ENCODE measurements around the gene FRY.

FRY gene

GRCh38 chr13:32013181-32013580 lies 18.4 kb upstream of the FRY start:
- H3K27ac ChIP-seq: no peak overlapping the region
- DNase-seq (ENCODE audit: low read depth, low spot score): no peak

GRCh38 chr13:32016119-32016518 lies 15.5 kb upstream of the FRY start:
- no peak for DNase-seq (ENCODE audit: low read depth, low spot score)

GRCh38 chr13:32016631-32017030 lies 14.9 kb upstream of the FRY start:
- DNase-seq (ENCODE audit: low read depth, low spot score): no peak
- no peak overlapping the region for H3K27ac ChIP-seq

More at GRCh38 chr13:32016119-32016518, 15.5 kb upstream of the FRY start:
- no peak overlapping the region for H3K27ac ChIP-seq

- H3K27ac ChIP-seq: no peak overlapping the region
- no peak for DNase-seq (ENCODE audit: low read depth, low spot score)
Measured at GRCh38 chr13:32017474-32017873, 14.1 kb upstream of the FRY start.

GRCh38 chr13:32019612-32020233 lies 11.9 kb upstream of the FRY start:
- no peak for DNase-seq (ENCODE audit: low read depth, low spot score)

GRCh38 chr13:32021785-32022184 lies 9.8 kb upstream of the FRY start:
- no peak overlapping the region for H3K27ac ChIP-seq

More at GRCh38 chr13:32019612-32020233, 11.9 kb upstream of the FRY start:
- no peak overlapping the region for H3K27ac ChIP-seq

GRCh38 chr13:32022311-32022710 lies 9.3 kb upstream of the FRY start:
- DNase-seq (ENCODE audit: low read depth, low spot score): no peak
- no peak overlapping the region for H3K27ac ChIP-seq

More at GRCh38 chr13:32021785-32022184, 9.8 kb upstream of the FRY start:
- DNase-seq (ENCODE audit: low read depth, low spot score): no peak

GRCh38 chr13:32023096-32023495 lies 8.5 kb upstream of the FRY start:
- no peak overlapping the region for H3K27ac ChIP-seq
- no peak for DNase-seq (ENCODE audit: low read depth, low spot score)

GRCh38 chr13:32023698-32024097 lies 7.9 kb upstream of the FRY start:
- no peak overlapping the region for H3K27ac ChIP-seq
- DNase-seq (ENCODE audit: low read depth, low spot score): no peak

GRCh38 chr13:32024750-32025149 lies 6.8 kb upstream of the FRY start:
- no peak overlapping the region for H3K27ac ChIP-seq
- DNase-seq (ENCODE audit: low read depth, low spot score): no peak

GRCh38 chr13:32025730-32026129 lies 5.8 kb upstream of the FRY start:
- no peak overlapping the region for H3K27ac ChIP-seq
- no peak for DNase-seq (ENCODE audit: low read depth, low spot score)

- no peak overlapping the region for H3K27ac ChIP-seq
- no peak for DNase-seq (ENCODE audit: low read depth, low spot score)
Measured at GRCh38 chr13:32026623-32027022, 5.0 kb upstream of the FRY start.

GRCh38 chr13:32028711-32029110 lies 2.9 kb upstream of the FRY start:
- no peak for DNase-seq (ENCODE audit: low read depth, low spot score)
- H3K27ac ChIP-seq: no peak overlapping the region

- DNase-seq (ENCODE audit: low read depth, low spot score): no peak
- no peak overlapping the region for H3K27ac ChIP-seq
Measured at GRCh38 chr13:32029684-32030083, 1.9 kb upstream of the FRY start.

GRCh38 chr13:32031815-32032370 lies 319 bp downstream of the FRY start:
- peak overlapping the region; percentile 55 for H3K27ac ChIP-seq
- DNase-seq (ENCODE audit: low read depth, low spot score): no peak

- H3K27ac ChIP-seq: peak overlapping the region; percentile 38
- no peak for DNase-seq (ENCODE audit: low read depth, low spot score)
Measured at GRCh38 chr13:32032759-32033158, 1.2 kb downstream of the FRY start.

- DNase-seq (ENCODE audit: low read depth, low spot score): peak; percentile 39
- H3K27ac ChIP-seq: peak overlapping the region; percentile 38
Measured at GRCh38 chr13:32033744-32034143, 2.2 kb downstream of the FRY start.

- no peak for DNase-seq (ENCODE audit: low read depth, low spot score)
- no peak overlapping the region for H3K27ac ChIP-seq
Measured at GRCh38 chr13:32035716-32036115, 4.1 kb downstream of the FRY start.

GRCh38 chr13:32036126-32036695 lies 4.6 kb downstream of the FRY start:
- DNase-seq (ENCODE audit: low read depth, low spot score): no peak
- H3K27ac ChIP-seq: no peak overlapping the region

GRCh38 chr13:32036757-32037156 lies 5.2 kb downstream of the FRY start:
- DNase-seq (ENCODE audit: low read depth, low spot score): no peak

GRCh38 chr13:32037471-32037870 lies 5.9 kb downstream of the FRY start:
- no peak for DNase-seq (ENCODE audit: low read depth, low spot score)
- H3K27ac ChIP-seq: no peak overlapping the region

More at GRCh38 chr13:32036757-32037156, 5.2 kb downstream of the FRY start:
- no peak overlapping the region for H3K27ac ChIP-seq

- no peak overlapping the region for H3K27ac ChIP-seq
Measured at GRCh38 chr13:32038343-32038742, 6.8 kb downstream of the FRY start.

More at GRCh38 chr13:32038343-32038742, 6.8 kb downstream of the FRY start:
- no peak for DNase-seq (ENCODE audit: low read depth, low spot score)

All from epithelial cell of prostate (primary cell).